ENCODE data around the gene PNLDC1.

Gene PNLDC1, protein sequence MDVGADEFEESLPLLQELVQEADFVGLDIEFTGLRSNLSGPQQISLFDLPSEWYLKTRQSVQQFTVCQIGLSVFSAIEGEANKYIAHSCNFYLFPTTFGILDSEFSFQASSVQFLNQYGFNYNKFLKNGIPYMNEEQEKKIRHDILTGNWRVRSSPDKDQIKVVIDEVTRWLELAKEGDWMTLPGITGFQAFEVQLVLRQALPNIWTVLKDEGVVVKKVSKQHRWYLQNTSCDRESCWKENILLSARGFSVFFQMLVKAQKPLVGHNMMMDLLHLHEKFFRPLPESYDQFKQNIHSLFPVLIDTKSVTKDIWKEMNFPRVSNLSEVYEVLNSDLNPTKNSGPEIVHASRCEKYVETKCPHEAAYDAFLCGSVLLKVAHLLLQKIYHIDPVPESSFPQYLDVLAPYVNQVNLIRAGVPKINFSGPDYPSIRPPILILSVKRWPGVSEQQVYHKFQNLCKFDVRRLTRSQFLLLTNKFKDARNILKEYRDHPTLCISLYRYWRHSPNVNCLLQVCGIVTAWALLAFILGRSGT

GRCh38 chr6:159800141-159800865 lies at the start of gene PNLDC1:
TSS of gene PNLDC1 (plus strand) at chr6:159800276. CDS start at chr6:159800308, 32 bp downstream.
- DNase-seq: no peak

DNA sequence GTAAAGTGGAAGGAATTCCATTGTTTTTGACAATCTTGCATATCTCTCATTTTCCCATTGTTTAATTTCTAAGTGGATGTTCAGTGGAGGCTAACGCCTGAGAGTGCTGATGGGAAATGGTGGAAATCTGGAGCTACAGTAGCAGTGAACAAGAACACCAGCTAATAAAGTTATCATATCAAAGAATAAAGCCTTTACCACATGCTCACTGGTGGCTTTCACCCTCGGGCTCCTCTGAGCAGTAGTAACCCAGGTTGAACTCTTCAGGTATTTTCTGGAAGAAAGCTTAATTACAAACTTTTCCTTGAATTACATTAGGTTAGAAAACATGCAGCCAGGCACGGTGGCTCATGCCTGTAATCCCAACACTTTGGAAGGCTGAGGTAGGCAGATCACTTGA lies 48.6 kb upstream of the PNLDC1 start:
- DNase-seq: no peak

GRCh38 chr6:159753081-159753872 lies 46.8 kb upstream of the PNLDC1 start:
- DNase-seq: no peak

GRCh38 chr6:159754401-159754800 lies 45.7 kb upstream of the PNLDC1 start:
- no peak for DNase-seq

DNA sequence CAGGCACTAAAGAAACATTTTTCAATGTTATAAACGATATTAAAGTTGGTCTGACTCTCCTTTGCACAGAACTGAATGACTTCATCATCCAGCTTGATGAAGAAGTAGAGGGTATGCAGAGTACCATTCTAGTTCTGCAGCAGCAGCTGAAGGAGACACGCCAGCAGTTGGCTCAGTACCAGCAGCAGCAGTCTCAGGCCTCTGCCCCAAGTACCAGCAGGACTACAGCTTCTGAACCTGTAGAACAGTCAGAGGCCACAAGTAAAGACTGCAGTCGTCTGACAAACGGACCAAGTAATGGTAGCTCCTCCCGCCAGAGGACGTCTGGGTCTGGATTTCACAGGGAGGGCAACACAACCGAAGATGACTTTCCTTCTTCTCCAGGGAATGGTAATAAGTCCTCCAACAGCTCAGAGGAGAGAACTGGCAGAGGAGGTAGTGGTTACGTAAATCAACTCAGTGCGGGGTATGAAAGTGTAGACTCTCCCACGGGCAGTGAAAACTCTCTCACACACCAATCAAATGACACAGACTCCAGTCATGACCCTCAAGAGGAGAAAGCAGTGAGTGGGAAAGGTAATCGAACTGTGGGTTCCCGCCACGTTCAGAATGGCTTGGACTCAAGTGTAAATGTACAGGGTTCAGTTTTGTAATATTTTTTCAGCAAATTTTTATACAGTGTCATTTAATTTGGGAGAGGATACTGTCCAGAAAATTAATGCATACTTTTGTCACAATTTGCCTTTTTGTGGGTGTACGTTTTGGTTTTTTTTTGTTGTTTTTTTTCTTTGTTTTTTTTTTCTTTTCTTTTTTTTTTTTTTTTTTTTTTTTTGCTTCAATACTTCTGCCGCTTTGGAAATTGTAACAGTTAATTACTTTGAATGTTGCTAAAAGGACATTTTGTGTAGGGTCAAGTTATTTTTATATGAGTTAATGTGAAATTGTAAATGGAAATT lies 44.8 kb upstream of the PNLDC1 start:
- DNase-seq: no peak

GRCh38 chr6:159756508-159756907 lies 43.6 kb upstream of the PNLDC1 start:
- no peak for DNase-seq

DNA sequence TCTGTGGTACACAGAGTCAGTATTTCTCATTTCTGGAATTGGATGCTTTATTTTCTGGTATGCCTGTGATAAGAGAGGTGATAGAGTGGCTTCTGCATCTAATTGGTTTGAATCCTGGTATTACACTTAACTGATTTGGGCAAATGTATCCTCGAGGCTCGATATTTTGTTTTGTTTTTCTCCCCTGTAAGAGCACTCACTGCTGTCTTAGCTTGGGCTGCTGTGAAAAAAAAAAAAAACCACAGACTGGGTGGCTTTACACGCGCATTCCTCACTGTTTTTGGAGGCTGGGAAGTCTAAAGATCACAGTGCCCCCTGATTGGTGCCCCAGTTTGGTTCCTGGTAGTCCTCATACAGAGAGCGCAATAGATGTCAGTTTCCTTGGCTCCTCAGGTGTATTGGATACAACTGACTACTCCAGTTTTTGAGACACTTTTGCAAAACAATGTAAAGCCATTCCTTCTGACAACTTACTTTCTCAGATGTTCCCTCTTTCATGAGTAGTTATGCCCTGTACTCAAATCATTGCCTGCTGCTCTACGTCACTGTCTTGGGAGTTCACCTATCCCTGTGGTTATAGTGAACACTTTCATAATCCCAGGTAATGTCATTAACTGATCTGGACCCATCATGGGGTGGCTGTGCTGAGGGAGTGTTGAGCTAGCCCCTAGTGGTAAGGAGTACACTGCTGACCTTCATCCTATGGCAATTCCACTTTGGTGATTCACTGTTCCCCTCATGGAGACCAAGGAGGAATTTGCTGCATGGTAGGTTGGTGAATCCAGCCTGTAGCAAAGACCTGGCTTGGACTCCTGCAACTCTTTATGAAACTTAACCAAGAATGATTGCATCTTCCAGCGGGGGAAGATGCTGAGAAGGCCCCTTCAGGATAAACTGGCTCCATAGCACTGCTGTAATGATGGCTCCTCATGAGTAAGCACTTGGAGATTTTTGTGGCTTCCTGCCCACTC lies 41.8 kb upstream of the PNLDC1 start:
- no peak for DNase-seq

- DNase-seq: no peak
Measured at GRCh38 chr6:159759645-159760044, 40.4 kb upstream of the PNLDC1 start.

DNA sequence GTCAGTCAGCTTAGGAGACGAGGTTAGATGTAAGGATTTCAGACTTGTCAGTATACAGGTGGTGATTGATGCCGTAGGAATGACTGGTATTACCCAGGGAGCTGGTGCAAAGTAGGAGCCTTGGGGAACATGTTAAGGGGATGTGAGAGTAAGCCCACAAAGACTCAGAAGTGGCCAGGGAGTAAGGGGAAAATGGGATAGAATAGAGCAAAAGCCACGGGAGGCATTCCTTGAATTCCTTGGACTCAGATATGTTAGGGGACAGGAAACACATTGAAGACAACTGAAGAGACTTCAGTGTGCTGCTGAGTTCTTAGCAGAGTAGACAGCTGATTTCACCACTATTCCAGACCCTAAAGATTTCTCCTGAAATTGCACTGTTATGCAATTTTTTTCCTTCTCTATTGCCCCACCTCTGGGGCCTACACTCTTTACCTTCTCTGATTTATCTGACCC lies 39.4 kb upstream of the PNLDC1 start:
- DNase-seq: no peak

GRCh38 chr6:159761129-159761872 lies 38.8 kb upstream of the PNLDC1 start:
- DNase-seq: no peak

GRCh38 chr6:159761873-159762680 lies 38.0 kb upstream of the PNLDC1 start, which contains the start of gene ACAT2:
TSS of gene ACAT2 (plus strand) at chr6:159762045. CDS start at chr6:159762088, 43 bp downstream.
- DNase-seq: peak; percentile 88

- no peak for DNase-seq
Measured at GRCh38 chr6:159762681-159763293, 37.3 kb upstream of the PNLDC1 start.

DNA sequence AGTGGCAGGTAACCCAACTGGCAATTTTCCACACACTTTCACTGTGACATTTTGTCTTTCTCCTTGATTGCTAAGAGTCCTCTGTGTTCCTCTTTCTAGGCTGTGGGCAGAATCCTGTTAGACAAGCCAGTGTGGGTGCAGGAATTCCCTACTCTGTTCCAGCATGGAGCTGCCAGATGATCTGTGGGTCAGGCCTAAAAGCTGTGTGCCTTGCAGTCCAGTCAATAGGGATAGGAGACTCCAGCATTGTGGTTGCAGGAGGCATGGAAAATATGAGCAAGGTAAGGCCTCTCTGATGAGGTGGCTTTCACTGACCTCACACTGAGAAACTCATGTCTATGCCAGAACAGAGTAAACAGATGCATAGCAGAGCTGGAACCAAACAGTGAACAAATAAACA lies 33.2 kb upstream of the PNLDC1 start:
- no peak for DNase-seq

DNA sequence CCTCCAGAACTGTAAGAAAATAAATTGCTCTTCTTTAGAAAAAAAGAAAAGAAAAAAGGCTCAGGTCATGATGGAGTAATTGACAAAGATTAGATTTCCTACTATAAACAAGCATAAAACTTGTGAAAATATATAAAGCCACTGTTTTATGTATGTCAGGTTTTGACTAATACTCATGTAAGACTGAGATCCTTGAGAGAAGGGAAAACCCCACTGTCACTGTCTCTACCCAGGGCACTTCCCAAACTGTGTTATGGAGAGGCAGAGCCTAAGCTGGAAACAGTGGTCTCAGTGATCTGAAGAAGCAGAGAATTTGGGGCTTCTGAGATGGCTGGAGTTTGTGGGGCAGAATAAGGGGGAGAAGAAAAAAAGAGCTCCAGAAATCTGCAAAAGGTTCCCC lies 30.6 kb upstream of the PNLDC1 start:
- no peak for DNase-seq

DNA sequence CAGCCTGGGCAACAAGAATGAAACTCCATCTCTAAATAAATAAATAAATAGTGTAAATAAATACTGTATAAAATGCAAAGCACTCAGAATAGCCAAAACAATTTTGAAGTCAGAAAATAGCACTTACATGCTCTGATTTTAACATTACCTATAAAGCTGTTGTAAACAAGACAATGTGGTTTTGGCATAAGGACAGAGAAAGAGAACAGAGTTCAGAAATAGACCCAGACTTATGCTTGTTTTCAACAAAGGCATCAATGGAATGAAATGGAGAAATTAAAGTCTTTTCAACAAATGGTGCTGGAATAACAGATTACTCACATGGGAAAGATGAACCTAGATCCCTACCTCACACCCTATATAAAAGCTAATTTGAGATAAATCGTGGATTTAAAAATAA lies 27.9 kb upstream of the PNLDC1 start:
- DNase-seq: no peak

- DNase-seq: no peak
Measured at GRCh38 chr6:159777240-159777904, 22.7 kb upstream of the PNLDC1 start.

GRCh38 chr6:159778131-159778530 lies 21.9 kb upstream of the PNLDC1 start:
- no peak for DNase-seq

All from stimulated activated CD4-positive, alpha-beta T cell treated with anti-CD3 and anti-CD28 coated beads, Interleukin-12 subunit alpha, Interleukin-12 subunit beta, amount 100 ng/mL, for 4 hours (primary cell).